SK-N-SH (cell line): Measurements from ENCODE around the gene ZFAND2A.

Experiments used
- CHD2 ChIP-seq: fragments of 150-350 bp; IDR thresholded peaks from 2 replicates; pipeline ENCODE4 v1.6.1; 2018; ENCODE audit warnings: low read length; ENCODE audit not compliant: partially characterized antibody
- FOSL2 ChIP-seq: IDR thresholded peaks from 2 replicates; pipeline ENCODE4 v1.4.0; 2012; ENCODE audit warnings: low read depth, mild to moderate bottlenecking, moderate library complexity, borderline replicate concordance
- GABPA ChIP-seq: IDR thresholded peaks from 2 replicates; pipeline ENCODE4 v1.4.0; 2012; ENCODE audit warnings: low read depth, mild to moderate bottlenecking
- GATA2 ChIP-seq: sonication (generic); formaldehyde crosslinking; IDR thresholded peaks from 2 replicates; pipeline ENCODE4 v1.5.0; 2020; ENCODE audit warnings: mild to moderate bottlenecking, missing genetic modification reagents
- JUND ChIP-seq: IDR thresholded peaks from 2 replicates; pipeline ENCODE4 v1.4.0; 2012
- MXI1 ChIP-seq: IDR thresholded peaks from 2 replicates; pipeline ENCODE4 v1.6.1; 2012; ENCODE audit warnings: mild to moderate bottlenecking, low read depth, low read length, improper control_type of control experiment
- POLR2AphosphoS5 ChIP-seq: IDR thresholded peaks from 2 replicates; pipeline ENCODE4 v1.6.1; 2012; ENCODE audit warnings: low read depth, low read length
- TAF1 ChIP-seq: IDR thresholded peaks from 2 replicates; pipeline ENCODE4 v1.6.1; 2012; ENCODE audit warnings: low read depth, mild to moderate bottlenecking, low read length, moderate library complexity, borderline replicate concordance
- TF ChIP-seq, protein P1 (sequence below): fragments of 200-600 bp; sonication (generic); IDR thresholded peaks from 2 replicates; pipeline ENCODE4 v1.6.1; 2017; ENCODE audit warnings: antibody characterized with exemption, mild to moderate bottlenecking, moderate library complexity

DNA sequence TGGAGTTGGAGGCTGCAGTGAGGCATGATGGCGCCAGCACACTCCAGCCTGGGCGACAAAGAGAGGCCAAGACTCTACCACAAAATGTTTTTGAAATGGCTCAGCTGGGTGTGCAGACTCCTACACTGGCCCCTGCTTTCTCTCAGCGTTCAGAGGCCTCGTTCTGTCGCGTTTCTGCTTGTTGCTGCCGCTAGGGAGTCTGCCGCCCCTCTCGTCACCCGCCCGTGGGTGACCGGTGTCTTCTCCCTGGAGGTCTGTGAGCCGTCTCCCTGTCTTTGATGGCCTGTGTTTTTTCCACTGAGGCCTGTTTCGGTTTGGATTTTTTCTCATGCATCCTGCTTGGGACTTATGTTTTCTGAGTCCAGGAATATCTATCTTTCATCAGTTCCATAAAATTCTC, 49.1 kb upstream of the ZFAND2A start:
- TF ChIP-seq, protein P1, sequence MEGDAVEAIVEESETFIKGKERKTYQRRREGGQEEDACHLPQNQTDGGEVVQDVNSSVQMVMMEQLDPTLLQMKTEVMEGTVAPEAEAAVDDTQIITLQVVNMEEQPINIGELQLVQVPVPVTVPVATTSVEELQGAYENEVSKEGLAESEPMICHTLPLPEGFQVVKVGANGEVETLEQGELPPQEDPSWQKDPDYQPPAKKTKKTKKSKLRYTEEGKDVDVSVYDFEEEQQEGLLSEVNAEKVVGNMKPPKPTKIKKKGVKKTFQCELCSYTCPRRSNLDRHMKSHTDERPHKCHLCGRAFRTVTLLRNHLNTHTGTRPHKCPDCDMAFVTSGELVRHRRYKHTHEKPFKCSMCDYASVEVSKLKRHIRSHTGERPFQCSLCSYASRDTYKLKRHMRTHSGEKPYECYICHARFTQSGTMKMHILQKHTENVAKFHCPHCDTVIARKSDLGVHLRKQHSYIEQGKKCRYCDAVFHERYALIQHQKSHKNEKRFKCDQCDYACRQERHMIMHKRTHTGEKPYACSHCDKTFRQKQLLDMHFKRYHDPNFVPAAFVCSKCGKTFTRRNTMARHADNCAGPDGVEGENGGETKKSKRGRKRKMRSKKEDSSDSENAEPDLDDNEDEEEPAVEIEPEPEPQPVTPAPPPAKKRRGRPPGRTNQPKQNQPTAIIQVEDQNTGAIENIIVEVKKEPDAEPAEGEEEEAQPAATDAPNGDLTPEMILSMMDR: no peak
- TF ChIP-seq POLR2AphosphoS5: no peak
- TF ChIP-seq FOSL2: no peak
- no peak for TF ChIP-seq MXI1
- no peak for TF ChIP-seq JUND
- no peak for TF ChIP-seq CHD2
- no peak for TF ChIP-seq GABPA
- no peak for TF ChIP-seq TAF1
- TF ChIP-seq GATA2 (CRISPR knock-in tag): no peak
